NCI-H2227 (cell line): ENCODE data around the gene ETS2.

Experiments
- DNase-seq: peaks from one replicate; lab custom pipeline; 2025; ENCODE audit not compliant: unreplicated experiment; lab: John Stamatoyannopoulos, UW

ETS2 gene

DNA sequence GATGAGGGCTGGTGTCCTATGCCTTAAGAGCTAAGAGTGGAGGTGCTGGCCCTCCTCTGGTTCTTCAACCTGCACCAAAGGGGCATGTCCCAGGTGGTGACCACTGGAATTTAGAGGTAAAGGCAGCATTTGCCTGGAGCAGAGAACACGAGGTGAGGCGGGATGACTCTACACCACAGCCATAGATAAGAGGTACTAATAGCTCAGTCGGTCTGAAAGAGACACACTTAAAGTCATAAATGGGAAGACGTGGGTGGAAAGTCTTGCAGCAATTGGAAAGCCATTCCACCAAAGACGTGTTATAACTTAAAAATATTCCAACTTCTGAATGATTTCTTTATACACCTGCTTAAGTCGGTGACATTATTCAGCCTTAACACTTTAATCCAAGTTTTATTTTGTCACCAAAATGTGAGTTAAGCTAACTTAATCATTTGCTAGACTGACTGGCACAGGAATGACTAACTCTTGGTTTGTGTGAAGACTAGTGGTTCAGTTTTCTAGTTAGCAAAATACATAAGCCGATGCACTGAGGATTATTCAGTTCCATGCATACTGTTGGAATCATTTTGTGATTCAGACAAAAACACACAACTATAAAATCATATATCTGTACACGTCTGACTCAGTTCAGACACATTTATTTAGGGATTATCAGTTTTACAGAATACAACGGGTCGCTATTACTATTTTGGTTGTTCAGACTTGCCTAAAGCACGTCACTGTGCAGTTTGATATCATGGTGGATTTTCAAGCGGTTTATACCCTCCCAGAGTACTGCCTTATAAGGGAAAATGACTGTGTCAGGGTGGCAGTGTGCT lies 4.6 kb upstream of the ETS2 start:
- no peak for DNase-seq

DNA sequence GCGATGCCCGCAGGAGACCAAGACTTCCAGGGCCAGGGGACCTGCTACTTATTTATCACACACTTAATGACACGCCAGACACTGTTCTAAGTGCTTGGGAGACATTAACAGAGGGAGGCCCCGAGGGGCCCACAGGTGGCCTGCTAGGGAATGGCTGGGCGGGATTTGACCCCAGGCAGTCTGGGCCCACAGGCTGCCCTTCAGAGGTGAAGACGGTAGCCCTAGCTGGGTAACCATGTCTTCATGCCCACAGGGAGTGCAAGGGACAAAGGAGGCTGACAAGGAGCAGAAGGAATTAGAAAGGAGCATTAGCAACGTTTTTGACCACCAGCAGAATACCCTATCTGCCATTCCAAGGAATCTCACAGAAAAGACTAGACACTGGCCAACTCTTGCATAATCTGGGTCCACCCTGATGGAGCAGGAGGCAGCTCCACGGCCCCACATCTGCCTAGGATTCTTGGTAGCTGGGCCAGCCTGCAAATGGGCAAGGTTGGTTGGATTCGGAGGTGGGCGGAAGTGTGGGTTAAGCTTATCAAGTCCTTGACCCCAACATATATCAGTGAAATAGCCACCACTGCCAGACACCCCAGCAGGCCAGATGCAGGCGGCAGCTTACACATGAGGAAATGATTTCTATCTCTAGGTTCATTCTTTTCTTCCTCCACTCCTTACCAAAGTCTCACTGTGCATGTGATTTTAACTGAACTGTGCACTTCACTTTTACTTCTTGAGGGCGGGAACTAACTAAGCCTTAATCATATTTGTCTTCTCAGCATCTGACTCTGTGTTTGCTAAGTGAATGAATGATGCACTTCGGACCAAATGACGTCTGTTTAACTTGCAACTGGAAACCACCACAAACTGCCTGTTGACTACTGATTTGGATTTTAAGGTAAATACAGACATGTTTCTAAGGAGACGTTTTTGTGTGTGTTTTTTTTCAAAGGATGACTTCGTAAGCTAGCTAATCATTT lies 3.4 kb upstream of the ETS2 start:
- no peak for DNase-seq

DNA sequence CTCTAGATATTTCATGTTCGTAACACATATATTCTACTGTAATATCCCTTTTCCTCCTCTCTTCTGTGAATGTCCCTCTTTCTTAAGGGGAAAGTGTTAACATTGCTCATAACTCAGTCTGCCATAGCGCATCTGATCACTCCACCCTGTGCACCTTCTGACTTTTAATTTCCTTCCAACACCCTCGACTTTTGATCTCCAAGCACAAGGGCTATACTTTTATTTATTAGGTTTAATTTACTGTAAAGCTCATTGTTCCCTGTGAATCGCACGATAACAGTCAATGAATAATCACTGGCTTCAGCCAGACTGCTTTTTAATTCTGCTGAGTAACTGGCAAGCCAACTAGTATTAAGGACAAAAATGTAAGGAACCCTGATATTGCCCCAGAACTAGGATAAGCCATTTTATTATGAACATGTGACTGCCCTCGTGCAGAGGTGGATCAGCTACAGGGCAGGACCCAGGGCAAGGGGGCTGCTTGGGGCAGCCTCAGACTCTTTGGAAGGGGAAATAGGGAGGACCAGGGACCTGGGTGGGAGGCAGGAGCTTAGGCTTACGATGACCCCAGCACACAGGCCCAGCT lies 2.6 kb upstream of the ETS2 start:
- no peak for DNase-seq

DNA sequence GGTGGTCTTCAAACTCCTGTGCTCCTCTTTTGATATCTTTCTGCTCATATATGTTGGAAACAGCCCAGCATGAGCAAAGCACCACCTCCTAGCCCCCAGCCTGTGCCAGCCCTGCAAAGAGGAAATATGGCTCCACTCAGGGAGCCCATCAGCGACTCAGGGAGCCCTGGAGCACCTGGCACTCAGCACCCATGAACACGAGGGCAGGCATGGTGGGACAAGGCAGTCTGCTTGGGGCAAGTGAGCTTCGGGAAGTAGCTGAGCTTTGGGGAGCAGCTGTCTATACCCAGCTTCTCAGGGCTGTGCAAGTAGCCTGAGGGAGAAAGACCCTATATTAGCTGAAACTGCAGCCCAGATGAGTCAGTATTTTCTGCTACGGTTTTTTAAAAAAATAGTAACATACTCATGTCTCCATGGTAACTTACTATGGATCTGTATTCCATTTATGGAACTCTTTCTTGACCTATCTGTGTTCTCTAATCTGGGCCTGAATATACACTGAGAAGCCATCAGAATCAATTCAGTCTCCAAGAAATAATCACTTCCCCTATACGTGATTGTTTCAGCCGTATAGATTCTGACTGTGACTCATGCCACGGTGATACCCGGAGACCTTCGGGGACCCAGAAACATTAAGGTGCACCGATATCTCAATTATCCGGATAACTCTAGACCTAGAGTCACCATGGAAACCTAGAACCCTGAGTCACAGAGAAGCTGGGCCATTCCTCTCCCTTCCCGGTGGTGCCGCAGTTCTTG lies 1.5 kb upstream of the ETS2 start:
- DNase-seq, result no peak

DNA sequence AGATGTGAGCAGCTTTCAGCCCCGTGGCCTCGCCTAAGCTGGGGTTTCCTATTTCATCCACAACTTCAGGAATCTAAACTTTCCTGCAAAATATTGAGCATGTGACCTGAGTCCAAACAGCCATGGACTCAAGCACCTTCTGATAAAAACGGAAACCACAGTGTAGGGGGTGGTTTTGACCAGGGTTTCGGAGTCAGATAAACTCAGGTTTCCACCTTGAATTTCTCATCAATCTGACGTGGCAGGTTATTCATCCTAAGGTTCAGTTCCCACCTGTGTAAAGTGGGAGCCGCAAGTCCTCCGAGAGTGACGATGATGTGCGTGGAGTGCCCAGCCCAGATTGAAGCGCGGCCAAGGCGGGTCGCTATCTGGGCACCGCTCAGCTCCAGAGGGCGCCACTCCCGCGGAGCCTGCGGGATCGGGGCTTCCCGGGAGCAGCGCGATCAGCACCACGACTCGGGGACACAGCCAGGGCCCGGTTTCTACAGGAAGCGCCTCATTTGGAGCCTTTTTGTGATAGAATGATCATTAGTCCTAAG lies 871 bp upstream of the ETS2 start:
- peak; percentile 45 for DNase-seq

DNA sequence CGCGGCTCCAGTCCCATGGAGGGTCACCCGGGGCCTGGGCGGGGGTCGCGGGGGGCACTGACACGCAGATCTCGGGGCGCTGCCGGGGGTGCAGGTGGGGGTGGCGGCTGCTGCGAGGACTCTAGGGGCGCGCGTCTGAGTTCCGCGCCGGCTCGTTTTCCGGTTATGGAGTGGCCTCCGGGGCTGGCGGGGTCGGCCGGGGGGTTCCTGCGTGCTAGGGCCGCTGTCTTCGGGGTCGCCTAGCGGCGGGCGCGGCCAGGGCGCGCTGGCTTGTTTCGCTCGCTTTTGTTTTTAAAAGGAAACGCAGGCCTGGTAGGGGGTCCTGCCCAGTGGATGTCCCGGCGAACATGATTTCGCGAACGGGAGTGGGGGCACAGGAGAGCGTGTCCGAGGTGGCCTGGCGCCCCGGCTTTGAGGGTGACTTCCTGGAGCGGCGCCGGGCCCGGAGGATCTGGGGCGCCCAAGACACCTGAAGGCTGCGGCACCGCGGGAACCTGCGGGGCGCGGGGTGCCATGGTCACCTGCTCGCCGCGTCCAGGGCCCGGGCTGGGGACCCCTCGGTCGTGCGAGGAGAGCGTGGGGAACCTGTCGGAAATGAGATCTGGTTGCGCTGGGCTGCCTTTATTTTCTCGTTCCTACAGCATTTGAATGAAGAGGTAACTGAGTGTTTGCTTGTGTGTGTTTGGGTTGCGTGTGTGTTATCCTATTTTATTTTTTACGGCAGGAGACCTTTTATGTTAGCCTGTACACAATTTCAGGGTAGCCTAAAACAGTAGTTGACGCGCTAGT lies 618 bp downstream of the ETS2 start:
- peak; percentile 49 for DNase-seq

DNA sequence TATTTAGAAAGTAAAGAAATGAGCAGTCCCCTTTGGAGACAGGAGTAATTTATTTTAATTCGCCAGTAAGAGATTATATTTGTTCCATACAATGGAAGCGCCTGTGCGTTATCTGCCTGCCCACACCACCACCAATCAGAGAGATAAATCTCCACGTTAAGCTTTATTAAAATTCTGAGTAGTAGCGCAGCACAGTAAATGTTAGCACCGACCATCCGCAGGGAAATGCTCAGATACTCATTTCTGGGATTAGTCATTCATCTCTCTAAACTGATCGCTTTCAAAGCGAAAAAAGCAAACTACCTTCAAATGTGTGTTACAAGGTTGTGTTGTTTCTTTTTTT lies 1.2 kb downstream of the ETS2 start:
- DNase-seq, result peak; percentile 26

DNA sequence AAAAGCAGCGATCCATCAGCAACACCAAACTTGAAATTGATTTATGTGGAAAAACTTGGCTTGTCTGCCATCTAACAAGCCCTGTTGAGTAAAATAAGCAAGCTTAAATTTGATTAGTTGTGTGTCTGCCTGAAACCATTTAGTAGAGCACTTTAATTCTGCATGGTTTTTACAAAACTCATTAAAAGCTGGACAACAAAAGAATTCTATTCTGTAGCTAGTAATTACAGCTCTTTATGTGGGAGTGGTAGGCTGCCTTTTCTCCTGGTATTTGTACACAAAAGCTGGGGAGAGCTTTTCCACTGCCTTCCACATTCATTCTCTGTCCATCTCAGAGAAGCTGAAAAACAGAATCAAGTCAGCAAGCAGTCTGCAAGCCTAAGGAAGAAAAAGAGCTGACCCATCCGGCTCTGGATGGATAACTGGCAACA lies 1.7 kb downstream of the ETS2 start:
- DNase-seq, result peak; percentile 58

DNA sequence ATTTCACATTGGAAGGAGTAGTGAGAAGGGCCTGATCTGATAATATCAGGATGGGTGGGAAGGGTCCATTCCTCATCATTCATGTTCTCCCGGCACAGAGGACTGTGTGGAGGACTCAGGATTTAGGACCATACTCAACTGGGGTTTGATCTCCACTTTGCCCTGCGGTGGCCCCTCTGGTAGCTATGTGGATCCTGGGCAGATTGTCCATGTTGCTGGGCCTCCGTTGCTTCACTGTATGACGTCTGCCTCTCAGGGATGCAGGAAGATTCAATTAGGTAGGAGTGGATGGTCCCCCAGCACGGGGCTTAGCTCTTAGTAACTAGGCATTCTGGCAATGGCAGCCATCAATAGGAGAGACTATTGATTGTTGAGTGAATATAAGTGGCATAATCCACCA lies 2.3 kb downstream of the ETS2 start:
- DNase-seq, result peak; percentile 13

DNA sequence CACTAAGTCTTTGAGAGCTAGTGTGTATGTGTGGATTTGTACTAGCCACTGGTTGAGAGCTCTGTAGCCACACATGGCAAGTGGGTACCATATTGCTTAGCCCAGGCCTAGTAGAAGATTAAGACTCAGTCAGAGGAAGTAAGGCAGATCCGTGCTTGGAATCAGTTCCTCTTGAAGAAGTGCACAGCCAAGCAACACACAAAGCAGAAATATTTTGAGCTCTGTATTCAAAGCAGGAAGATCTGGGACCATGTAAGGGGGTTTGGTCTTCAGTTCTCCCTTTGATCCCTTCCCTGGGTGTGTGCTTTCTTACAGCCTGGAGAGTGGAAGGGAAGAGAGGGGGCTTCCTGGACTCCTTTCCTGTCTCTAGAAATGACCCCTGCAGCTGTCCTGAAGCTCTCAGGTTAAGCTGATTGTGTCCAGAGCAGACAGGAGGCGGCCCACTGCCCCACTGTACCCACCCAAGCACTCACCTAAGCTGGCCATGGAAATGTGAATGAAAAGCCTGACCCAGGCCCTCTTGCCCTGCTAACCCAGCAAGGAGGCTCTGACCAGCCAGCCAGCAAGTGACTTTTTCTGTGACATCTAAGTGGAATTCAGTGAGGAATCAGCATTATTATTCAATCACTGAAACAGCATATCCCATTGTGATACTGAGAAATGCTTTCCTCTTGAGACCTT lies 3.6 kb downstream of the ETS2 start:
- DNase-seq, result no peak

DNA sequence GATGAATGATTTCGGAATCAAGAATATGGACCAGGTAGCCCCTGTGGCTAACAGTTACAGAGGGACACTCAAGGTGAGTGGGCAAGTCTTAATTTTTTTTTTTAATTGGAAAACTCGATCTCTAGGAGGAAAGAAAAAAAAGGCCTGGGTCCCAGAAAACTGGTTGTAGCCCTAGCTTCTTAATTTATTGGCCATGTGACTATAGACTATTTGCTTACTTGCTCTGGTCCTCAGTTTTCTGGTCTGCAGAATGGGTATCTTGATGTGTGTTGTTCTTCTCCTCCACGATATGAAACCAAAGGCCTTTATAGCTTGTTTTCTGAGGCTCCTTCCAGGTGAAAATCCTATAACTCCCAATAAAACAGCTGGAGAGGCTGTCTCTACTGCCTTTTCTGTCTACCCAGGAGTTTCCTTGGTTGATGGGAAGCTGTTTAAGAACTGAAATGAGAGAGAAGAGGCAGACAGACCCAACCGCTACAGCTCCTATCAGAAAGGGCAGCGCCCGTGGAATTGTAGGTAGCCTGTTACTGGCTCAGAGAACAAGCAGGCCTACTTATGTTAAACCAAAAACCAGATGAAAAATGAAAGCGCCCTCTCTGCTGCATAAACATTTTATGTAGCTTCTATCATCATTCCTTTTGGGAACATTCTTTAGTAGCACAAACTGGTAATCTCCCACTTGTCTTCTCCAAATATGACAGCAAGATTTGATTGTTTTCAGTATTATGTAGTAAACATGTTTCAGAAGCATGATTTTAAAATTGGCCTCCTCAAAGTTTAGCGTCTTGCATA lies 4.5 kb downstream of the ETS2 start:
- DNase-seq, result no peak

DNA sequence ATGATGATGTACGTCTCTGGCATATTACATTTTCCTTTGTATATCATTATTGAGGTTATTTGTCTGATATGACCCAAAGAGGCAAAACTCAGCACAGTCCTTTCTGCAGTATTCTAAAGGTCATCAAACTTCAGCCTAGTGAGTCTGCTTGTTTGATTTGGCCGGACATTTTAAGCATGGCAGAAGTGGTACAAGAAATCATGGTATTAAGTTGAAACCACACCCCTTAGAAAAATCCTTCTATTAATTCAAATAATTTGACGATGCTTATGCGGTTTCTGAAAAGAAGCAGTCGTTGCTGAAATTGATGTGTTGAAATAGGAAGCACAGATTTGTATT lies 5.1 kb downstream of the ETS2 start:
- no peak for DNase-seq

DNA sequence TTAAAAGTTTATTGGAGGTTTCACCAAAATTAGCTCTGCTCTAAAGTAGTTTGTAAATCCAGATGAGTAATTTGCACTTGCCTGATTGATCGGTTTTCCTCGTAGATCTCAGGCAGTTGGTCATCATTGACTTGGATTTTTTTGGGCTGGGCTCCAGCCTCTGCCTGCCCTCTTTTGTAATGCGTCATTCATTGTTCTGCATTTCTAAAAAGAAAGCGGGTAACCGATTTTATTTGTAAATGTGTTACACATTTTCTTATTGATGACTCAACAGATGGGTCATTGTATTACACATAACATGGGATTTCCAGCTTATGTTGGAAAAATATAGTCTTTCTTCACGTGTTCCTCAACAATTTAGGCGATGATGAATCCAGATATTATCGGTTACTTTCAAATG lies 5.5 kb downstream of the ETS2 start:
- no peak for DNase-seq

DNA sequence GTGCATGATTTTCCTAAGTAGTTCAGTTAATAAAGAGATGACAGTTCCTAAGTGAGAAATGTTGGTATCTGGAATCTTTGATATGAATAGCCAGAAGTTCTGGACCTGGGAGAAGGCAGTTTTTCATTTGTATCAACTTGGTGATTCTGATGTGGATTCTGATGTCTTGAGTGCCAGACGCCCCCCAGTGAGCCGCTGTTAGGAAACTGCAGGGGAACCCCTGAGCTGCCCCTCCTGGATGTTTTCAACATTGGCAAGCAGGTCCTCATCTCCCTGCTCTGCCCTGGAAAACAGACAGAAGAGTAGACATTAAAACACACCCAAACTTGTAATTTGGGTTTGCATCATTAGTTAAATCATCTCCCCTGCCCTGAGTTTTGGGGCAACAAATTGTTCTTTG lies 7.4 kb downstream of the ETS2 start:
- no peak for DNase-seq

DNA sequence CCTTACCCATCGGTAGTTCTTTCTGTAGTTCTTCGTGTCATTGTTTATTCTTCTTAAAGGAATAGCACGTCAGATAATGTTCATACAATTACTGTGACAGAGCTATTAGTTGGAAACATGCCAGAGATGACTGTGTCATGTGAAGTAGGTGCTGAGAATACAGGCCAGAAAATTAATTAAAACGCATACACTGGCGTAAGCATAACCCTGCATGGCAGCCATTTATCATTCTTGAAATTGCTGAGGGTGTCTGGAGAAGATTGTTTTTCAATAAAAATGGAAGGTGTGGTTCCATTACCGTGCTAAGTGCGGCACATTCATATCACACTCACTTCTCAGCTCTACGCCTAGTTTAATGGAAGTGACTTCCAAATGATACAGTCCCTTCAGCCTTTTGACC lies 7.8 kb downstream of the ETS2 start:
- peak; percentile 71 for DNase-seq

DNA sequence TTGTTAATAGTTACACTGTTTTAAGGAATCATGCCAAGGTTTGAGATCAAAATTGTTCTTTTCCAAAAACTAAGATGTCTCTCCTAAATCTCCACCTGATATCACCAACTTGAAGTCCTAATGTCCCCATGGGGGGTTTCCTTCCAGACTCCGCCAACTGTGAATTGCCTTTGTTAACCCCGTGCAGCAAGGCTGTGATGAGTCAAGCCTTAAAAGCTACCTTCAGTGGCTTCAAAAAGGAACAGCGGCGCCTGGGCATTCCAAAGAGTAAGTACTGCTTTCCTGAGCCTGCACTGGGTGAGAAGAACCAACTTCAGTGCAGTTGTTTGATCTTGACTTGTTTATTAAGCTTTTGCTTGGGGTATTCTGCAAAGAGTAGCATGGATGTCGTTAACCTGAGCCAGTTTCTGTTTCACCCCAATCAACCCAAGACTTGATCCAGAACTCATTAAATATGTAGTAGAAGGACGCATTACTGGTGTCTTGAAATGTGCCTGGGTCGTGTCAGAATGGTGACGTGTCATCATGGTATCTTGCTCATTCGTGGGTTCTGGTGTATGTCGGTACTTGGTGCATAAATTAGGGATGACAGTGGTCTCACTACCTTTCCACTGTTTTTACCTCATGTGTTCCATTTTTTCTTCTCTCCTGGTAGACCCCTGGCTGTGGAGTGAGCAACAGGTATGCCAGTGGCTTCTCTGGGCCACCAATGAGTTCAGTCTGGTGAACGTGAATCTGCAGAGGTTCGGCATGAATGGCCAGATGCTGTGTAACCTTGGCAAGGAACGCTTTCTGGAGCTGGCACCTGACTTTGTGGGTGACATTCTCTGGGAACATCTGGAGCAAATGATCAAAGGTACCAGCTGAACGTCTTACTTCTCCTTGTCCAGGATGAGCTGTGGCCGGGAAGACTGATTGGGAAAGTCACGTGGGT lies 8.7 kb downstream of the ETS2 start:
- peak; percentile 28 for DNase-seq

DNA sequence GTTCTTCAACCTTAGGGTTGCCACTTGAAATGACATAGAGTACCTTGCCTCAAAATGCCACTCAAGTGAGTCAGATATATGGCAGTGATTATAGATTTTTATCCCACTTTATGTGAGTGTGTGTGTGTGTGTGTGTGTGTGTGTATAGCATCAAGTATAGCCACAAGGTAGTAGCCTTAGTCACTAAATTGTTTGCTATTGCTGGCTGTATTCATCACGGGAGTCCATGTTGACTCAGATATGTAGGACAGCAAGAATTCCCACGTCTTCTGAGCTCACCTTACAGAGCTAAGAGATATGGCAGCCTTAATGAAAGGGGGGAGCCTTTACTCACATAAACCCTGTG lies 9.3 kb downstream of the ETS2 start:
- DNase-seq, result peak; percentile 30
